WTC11 (cell line): ENCODE data around the gene RETREG1. TPM values are rescaled to one million over a fixed set of nuclear protein-coding genes. Genes with fewer than 3 reads are reported as not detected.

Experiments used
- ATAC-seq: fragments of 200-7000 bp; cut with Tn5 transposase; 2 replicates; pipeline ENCODE4 v1.10.0; 2021; ENCODE audit warnings: mild to moderate bottlenecking, moderate library complexity
- CTCF ChIA-PET: fragments of 300-600 bp; sonication (Branson Sonifier 250); formaldehyde crosslinking; loops from one replicate; lab custom pipeline; 2021; ENCODE audit warnings: antibody characterized with exemption; lab: Charles Lee
- POLR2A ChIA-PET: fragments of 350-600 bp; sonication (Branson Sonifier 250); formaldehyde crosslinking; loops from one replicate; lab custom pipeline; 2021; ENCODE audit warnings: antibody characterized with exemption; lab: Charles Lee
- DNase-seq: peaks from one replicate; pipeline ENCODE4 v3.0.0; 2021; ENCODE audit warnings: low spot score
- H3K27ac Mint-ChIP-seq: 2 replicates; pipeline ENCODE4 v1.8.0; 2021; ENCODE audit warnings: mixed read lengths
- H3K27me3 Mint-ChIP-seq: 2 replicates; pipeline ENCODE4 v1.8.0; 2021; ENCODE audit warnings: low read depth, mild to moderate bottlenecking, moderate library complexity, mixed read lengths
- H3K36me3 Mint-ChIP-seq: 2 replicates; pipeline ENCODE4 v1.8.0; 2021; ENCODE audit warnings: mixed read lengths
- H3K4me1 Mint-ChIP-seq: 2 replicates; pipeline ENCODE4 v1.8.0; 2022; ENCODE audit warnings: mixed read lengths
- H3K4me3 Mint-ChIP-seq: 2 replicates; pipeline ENCODE4 v1.8.0; 2021; ENCODE audit warnings: mild to moderate bottlenecking, moderate library complexity, mixed read lengths
- H3K9me3 Mint-ChIP-seq: 2 replicates; pipeline ENCODE4 v1.8.0; 2021; ENCODE audit warnings: mixed read lengths
- CTCF ChIP-seq: fragments of 200-600 bp; IDR thresholded peaks from 2 replicates; pipeline ENCODE4 v1.8.0; 2022; ENCODE audit warnings: antibody characterized with exemption
- HMGA2 ChIP-seq: fragments of 250-450 bp; sonication (Bioruptor Pico); IDR thresholded peaks from 2 replicates; pipeline ENCODE4 v1.4.0; 2021; ENCODE audit warnings: mild to moderate bottlenecking, moderate library complexity
- NR1H2 ChIP-seq: sonication (generic); formaldehyde crosslinking; IDR thresholded peaks from 2 replicates; pipeline ENCODE4 v1.9.0; 2021; ENCODE audit warnings: mild to moderate bottlenecking, moderate library complexity, missing genetic modification reagents
- ZNF263 ChIP-seq: sonication (generic); formaldehyde crosslinking; IDR thresholded peaks from 2 replicates; pipeline ENCODE4 v1.8.1; 2022; ENCODE audit warnings: low read depth, mild to moderate bottlenecking, moderate library complexity, missing genetic modification reagents
- ZNF281 ChIP-seq: sonication (generic); formaldehyde crosslinking; IDR thresholded peaks from 2 replicates; pipeline ENCODE4 v1.8.0; 2023; ENCODE audit warnings: mild to moderate bottlenecking, missing genetic modification reagents
- ZNF671 ChIP-seq: fragments of 250-450 bp; sonication (Bioruptor Pico); IDR thresholded peaks from 2 replicates; pipeline ENCODE4 v1.8.0; 2021; ENCODE audit warnings: mild to moderate bottlenecking
- total RNA-seq: library from RNA; stranded (reverse); gene quantifications from 3 replicates; pipeline ENCODE4 v1.2.3, GENCODE V29; 2021
- TF ChIP-seq, protein P1 (sequence below): fragments of 250-450 bp; sonication (Bioruptor Pico); IDR thresholded peaks from 2 replicates; pipeline ENCODE4 v1.9.0; 2021; ENCODE audit warnings: mild to moderate bottlenecking, borderline replicate concordance

RETREG1 gene
- total RNA-seq, 1 experiment from 2014 or later: 2.2 TPM

DNA sequence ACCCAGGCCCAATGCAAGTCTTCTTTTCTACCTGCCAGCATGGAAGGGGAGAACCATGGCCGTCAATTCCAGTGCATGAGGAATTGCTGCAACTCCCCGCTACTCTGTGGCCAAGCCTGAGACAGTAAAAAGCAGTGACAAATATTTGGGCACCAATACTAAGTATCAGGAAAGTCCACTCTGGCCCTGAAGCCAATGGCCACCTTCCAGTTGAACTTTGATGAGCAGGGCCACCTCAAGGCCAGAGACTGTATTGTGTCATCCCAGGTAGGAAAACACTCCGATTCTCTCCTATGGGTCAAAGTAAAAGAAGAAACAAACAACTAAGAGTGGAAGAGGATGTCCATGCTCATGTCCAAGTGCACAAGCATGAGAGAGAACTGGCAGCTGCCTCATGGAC is 27.1 kb downstream of the RETREG1 start:
- ATAC-seq (no peak), DNase-seq (no peak)
- Mint-ChIP-seq H3K27ac (no peak overlapping the region), H3K27me3 (no peaks in the 10 kb centered on the region; the same call in 1 of the 2 replicates), H3K9me3 (peaks cover 29% of the 10 kb centered on the region), H3K36me3 (peaks cover 15% of the 10 kb centered on the region), H3K4me1 (peaks cover 29% of the 10 kb centered on the region), H3K4me3 (no peak overlapping the region)
- TF ChIP-seq, protein P1, sequence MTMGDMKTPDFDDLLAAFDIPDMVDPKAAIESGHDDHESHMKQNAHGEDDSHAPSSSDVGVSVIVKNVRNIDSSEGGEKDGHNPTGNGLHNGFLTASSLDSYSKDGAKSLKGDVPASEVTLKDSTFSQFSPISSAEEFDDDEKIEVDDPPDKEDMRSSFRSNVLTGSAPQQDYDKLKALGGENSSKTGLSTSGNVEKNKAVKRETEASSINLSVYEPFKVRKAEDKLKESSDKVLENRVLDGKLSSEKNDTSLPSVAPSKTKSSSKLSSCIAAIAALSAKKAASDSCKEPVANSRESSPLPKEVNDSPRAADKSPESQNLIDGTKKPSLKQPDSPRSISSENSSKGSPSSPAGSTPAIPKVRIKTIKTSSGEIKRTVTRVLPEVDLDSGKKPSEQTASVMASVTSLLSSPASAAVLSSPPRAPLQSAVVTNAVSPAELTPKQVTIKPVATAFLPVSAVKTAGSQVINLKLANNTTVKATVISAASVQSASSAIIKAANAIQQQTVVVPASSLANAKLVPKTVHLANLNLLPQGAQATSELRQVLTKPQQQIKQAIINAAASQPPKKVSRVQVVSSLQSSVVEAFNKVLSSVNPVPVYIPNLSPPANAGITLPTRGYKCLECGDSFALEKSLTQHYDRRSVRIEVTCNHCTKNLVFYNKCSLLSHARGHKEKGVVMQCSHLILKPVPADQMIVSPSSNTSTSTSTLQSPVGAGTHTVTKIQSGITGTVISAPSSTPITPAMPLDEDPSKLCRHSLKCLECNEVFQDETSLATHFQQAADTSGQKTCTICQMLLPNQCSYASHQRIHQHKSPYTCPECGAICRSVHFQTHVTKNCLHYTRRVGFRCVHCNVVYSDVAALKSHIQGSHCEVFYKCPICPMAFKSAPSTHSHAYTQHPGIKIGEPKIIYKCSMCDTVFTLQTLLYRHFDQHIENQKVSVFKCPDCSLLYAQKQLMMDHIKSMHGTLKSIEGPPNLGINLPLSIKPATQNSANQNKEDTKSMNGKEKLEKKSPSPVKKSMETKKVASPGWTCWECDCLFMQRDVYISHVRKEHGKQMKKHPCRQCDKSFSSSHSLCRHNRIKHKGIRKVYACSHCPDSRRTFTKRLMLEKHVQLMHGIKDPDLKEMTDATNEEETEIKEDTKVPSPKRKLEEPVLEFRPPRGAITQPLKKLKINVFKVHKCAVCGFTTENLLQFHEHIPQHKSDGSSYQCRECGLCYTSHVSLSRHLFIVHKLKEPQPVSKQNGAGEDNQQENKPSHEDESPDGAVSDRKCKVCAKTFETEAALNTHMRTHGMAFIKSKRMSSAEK (CRISPR knock-in tag): no peak
- TF ChIP-seq ZNF671: no peak
- ChIA-PET POLR2A (no interaction called here), CTCF (no interaction called here)

DNA sequence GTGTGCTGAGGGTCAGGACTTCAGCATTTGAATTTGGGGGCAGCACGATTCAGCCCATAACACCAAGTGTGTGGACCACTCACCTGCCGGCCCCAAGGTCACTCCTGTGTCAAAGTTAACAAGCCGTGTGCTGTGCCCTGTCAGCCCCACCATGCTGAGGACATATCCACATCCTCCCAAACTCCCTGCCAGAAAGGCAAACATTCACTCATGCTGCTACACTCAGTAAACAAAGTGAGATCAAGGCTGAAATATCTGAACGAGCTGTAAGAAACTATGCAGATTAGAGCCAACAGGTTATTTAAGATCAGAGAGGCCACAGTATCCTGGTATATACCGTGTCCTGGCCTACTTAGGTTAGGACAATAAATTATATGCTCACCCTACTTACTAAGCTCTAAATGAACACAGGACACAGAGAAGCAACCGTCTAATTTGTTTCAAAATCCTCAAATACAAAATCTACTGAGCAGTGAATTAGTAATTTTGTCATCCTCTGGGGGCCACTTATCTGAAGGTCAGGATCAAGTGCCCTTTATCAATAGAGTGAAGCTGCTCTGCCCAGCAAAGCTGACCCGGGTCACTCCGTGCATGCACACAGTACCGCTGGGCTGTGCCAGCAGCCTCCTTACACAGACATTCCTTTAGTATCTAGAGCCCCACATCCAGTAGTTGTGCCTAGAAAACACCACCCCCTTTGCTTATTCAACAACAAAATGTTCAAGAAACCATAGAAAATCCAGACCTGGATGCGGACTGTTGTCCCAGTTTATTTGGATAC is 28.2 kb downstream of the RETREG1 start:
- peaks cover 15% of the 10 kb centered on the region for H3K36me3 Mint-ChIP-seq
- peaks cover 33% of the 10 kb centered on the region for H3K4me1 Mint-ChIP-seq
- POLR2A ChIA-PET: no interaction called here
- DNase-seq (no peak), ATAC-seq (no peak)
- no peak overlapping the region; the same call in 1 of the 2 replicates for H3K27ac Mint-ChIP-seq
- H3K9me3 Mint-ChIP-seq: peaks cover 29% of the 10 kb centered on the region
- no peaks in the 10 kb centered on the region; the same call in 1 of the 2 replicates for H3K27me3 Mint-ChIP-seq
- CTCF ChIA-PET: interaction anchor here (0.6 kb wide), 1 partner anchor 190 kb away, joined by 3 read pairs; no protein-coding TSS in a partner anchor
- TF ChIP-seq NR1H2 (no peak), ZNF281 (no peak)
- no peak overlapping the region for H3K4me3 Mint-ChIP-seq

- H3K9me3 Mint-ChIP-seq: peaks cover 29% of the 10 kb centered on the region
- ATAC-seq (no peak), DNase-seq (no peak)
- no peaks in the 10 kb centered on the region; the same call in 1 of the 2 replicates for H3K27me3 Mint-ChIP-seq
- TF ChIP-seq ZNF263 (CRISPR knock-in tag): no peak
- no peak for TF ChIP-seq HMGA2 (CRISPR knock-in tag)
- peaks cover 15% of the 10 kb centered on the region for H3K36me3 Mint-ChIP-seq
- H3K4me1 Mint-ChIP-seq: peaks cover 23% of the 10 kb centered on the region
- ChIA-PET CTCF (interaction anchor here (1.0 to 2.5 kb wide), 2 partner anchors 12 to 34 kb away, joined by 3 to 9 read pairs; no protein-coding TSS in a partner anchor), POLR2A (no interaction called here)
- no peak overlapping the region for H3K4me3 Mint-ChIP-seq
- H3K27ac Mint-ChIP-seq: no peak overlapping the region
Observed at GRCh38 chr5:16586556-16586955, 30.2 kb downstream of the RETREG1 start.

- DNase-seq (no peak), ATAC-seq (peak; percentile 81)
- peaks cover 29% of the 10 kb centered on the region for H3K9me3 Mint-ChIP-seq
- H3K36me3 Mint-ChIP-seq: peaks cover 15% of the 10 kb centered on the region
- no peaks in the 10 kb centered on the region for H3K27me3 Mint-ChIP-seq
- peaks cover 20% of the 10 kb centered on the region for H3K4me1 Mint-ChIP-seq
- H3K27ac Mint-ChIP-seq: no peak overlapping the region
- POLR2A ChIA-PET: no interaction called here
- TF ChIP-seq ZNF263 (CRISPR knock-in tag) (no peak), CTCF (0 out of 2 replicates have a peak, but pooled peaks have one; percentile 14)
- CTCF ChIA-PET: interaction anchor here (1.0 to 2.5 kb wide), 7 partner anchors 11 to 199 kb away, joined by 3 to 9 read pairs (median 4); no protein-coding TSS in a partner anchor
- H3K4me3 Mint-ChIP-seq: no peak overlapping the region
Observed at GRCh38 chr5:16585041-16585667, 31.6 kb downstream of the RETREG1 start.
